ENCODE results near the gene MTHFD2L.

- no peak for TF ChIP-seq CTCF (IDR thresholded peaks at IDR 0.05 in 8 of 11, conservative IDR thresholded peaks at IDR 0.05 in 3 of 11)
- no peak for TF ChIP-seq POLR2A (IDR thresholded peaks at IDR 0.05)
These were observed 157.5 kb downstream of the MTHFD2L start for GRCh38 chr4:74315376-74315775.

All from spleen (tissue), 7 donors.